PC-3 (cell line): ENCODE data around the gene CACTIN. TPM values are rescaled to one million over a fixed set of nuclear protein-coding genes. Genes with fewer than 3 reads are reported as not detected.

ENCODE experiments used
- ATAC-seq: fragments of 200-7000 bp; cut with Tn5 transposase; 2 replicates; pipeline ENCODE4 v1.9.1; 2020; ENCODE audit warnings: mild to moderate bottlenecking, moderate library complexity
- BruUV-seq: library from RNA; stranded (reverse); fragments of 400-500 nt; replicated peaks from 2 replicates; lab custom pipeline; 2021; lab: Mats Ljungman, UMichigan
- CTCF ChIA-PET: fragments of 300-600 bp; sonication (Branson Sonifier 250); formaldehyde crosslinking; loops from one replicate; lab custom pipeline; 2022; ENCODE audit warnings: antibody characterized with exemption; lab: Charles Lee
- POLR2A ChIA-PET: fragments of 300-600 bp; sonication (Branson Sonifier 250); formaldehyde crosslinking; loops from one replicate; lab custom pipeline; 2022; ENCODE audit warnings: antibody characterized with exemption; ENCODE audit not compliant: unreplicated experiment; lab: Charles Lee
- DNase-seq: peaks from one replicate; pipeline ENCODE4 v3.0.0-alpha.2; 2015
- H2AFZ ChIP-seq: fragments of 300-600 bp; sonication (generic); 2 replicates; pipeline ENCODE4 v1.6.0; 2016; ENCODE audit warnings: antibody characterized with exemption, low read length
- H3F3A ChIP-seq: fragments of 300-600 bp; sonication (generic); one replicate; pipeline ENCODE4 v1.6.0; 2017; ENCODE audit warnings: antibody characterized with exemption, low read length, control low read depth, mild to moderate bottlenecking; ENCODE audit not compliant: unreplicated experiment
- H3K27ac ChIP-seq: fragments of 300-600 bp; sonication (generic); 2 replicates; pipeline ENCODE4 v1.5.1; 2016; ENCODE audit warnings: mild to moderate bottlenecking, low read length
- H3K27me3 ChIP-seq: fragments of 300-600 bp; sonication (generic); 2 replicates; pipeline ENCODE4 v1.6.1; 2016; ENCODE audit warnings: low read length, mixed read lengths
- H3K36me3 ChIP-seq: fragments of 300-600 bp; sonication (generic); 2 replicates; pipeline ENCODE4 v1.6.1; 2016; ENCODE audit warnings: low read depth, mixed run types, low read length, mixed read lengths
- H3K4me1 ChIP-seq: fragments of 300-600 bp; sonication (generic); 2 replicates; pipeline ENCODE4 v1.5.1; 2016; ENCODE audit warnings: low read length; ENCODE audit not compliant: insufficient read depth
- H3K4me2 ChIP-seq: fragments of 300-600 bp; sonication (generic); 2 replicates; pipeline ENCODE4 v1.6.0; 2016; ENCODE audit warnings: low read length
- H3K4me3 ChIP-seq: fragments of 300-600 bp; sonication (generic); 2 replicates; pipeline ENCODE4 v1.5.1; 2016; ENCODE audit warnings: mild to moderate bottlenecking, low read length, mixed read lengths
- H3K79me2 ChIP-seq: fragments of 300-600 bp; sonication (generic); 2 replicates; pipeline ENCODE4 v1.6.1; 2017; ENCODE audit warnings: low read length, mixed read lengths
- H3K9ac ChIP-seq: fragments of 300-600 bp; sonication (generic); 2 replicates; pipeline ENCODE4 v1.6.0; 2016; ENCODE audit warnings: mild to moderate bottlenecking, low read length
- H3K9me2 ChIP-seq: fragments of 300-600 bp; sonication (generic); replicated peaks from 2 replicates; pipeline ENCODE4 v1.6.1; 2016; ENCODE audit warnings: mixed run types, low read length, mixed read lengths
- H3K9me3 ChIP-seq: fragments of 300-600 bp; sonication (generic); 2 replicates; pipeline ENCODE4 v1.6.1; 2016; ENCODE audit warnings: low read length, mixed read lengths
- H4K20me1 ChIP-seq: fragments of 300-600 bp; sonication (generic); 2 replicates; pipeline ENCODE4 v1.6.1; 2016; ENCODE audit warnings: low read length, mixed read lengths
- CTCF ChIP-seq: fragments of 300-600 bp; sonication (generic); conservative IDR thresholded peaks from 2 replicates; pipeline ENCODE4 v1.5.1; 2017; ENCODE audit warnings: antibody characterized with exemption, low read depth, mild to moderate bottlenecking, low read length
- EZH2 ChIP-seq: fragments of 300-600 bp; sonication (generic); IDR thresholded peaks from one replicate; pipeline ENCODE4 v1.6.1; 2017; ENCODE audit warnings: antibody characterized with exemption, mild to moderate bottlenecking, low read length; ENCODE audit not compliant: unreplicated experiment
- EZH2phosphoT487 ChIP-seq: fragments of 300-600 bp; sonication (generic); IDR thresholded peaks from 2 replicates; pipeline ENCODE4 v1.6.1; 2018; ENCODE audit warnings: mild to moderate bottlenecking, antibody characterized with exemption, low read length, borderline replicate concordance
- intact Hi-C: fragments of 100-400 bp; cut with micrococcal nuclease; formaldehyde crosslinking; loops from 2 replicates; pipeline ENCODE4 v1.9.0; 2023
- total RNA-seq: library from RNA; depleted of rRNA; stranded (reverse); fragments of >200 nt; gene quantifications from 2 replicates; pipeline ENCODE4 v1.2.3, GENCODE V29; 2014

Gene CACTIN
- total RNA-seq, 1 experiment from 2014 or later = 47.8 TPM

GRCh38 chr19:3671680-3672574 lies 45.3 kb upstream of the CACTIN start:
- no peak for ATAC-seq
- intact Hi-C loops = no loop called here

GRCh38 chr19:3670796-3671679 lies 44.4 kb upstream of the CACTIN start:
- no TSS peak for BruUV-seq
- Histone ChIP-seq H2AFZ (no peak overlapping the region), H3K9ac (no peak overlapping the region), H4K20me1 (no peaks in the 10 kb centered on the region), H3K79me2 (no peaks in the 10 kb centered on the region), H3K27me3 (no peaks in the 10 kb centered on the region), H3K9me3 (no peaks in the 10 kb centered on the region), H3F3A (no peaks in the 10 kb centered on the region), H3K36me3 (no peaks in the 10 kb centered on the region), H3K4me1 (no peaks in the 10 kb centered on the region), H3K9me2 (no peaks in the 10 kb centered on the region), H3K4me2 (no peak overlapping the region), H3K4me3 (no peak overlapping the region), H3K27ac (no peak overlapping the region)
- TF ChIP-seq EZH2phosphoT487 (no peak), CTCF (no peak), EZH2 (no peak)
- intact Hi-C loops = no loop called here
- ChIA-PET POLR2A (no interaction called here), CTCF (no interaction called here)
- ATAC-seq (no peak), DNase-seq (no peak)

More at GRCh38 chr19:3671680-3672574, 45.3 kb upstream of the CACTIN start:
- H3K27me3 ChIP-seq = no peaks in the 10 kb centered on the region
- no peaks in the 10 kb centered on the region for H3K79me2 ChIP-seq
- no peaks in the 10 kb centered on the region for H3F3A ChIP-seq
- no peaks in the 10 kb centered on the region for H3K4me1 ChIP-seq
- no peak overlapping the region for H3K4me2 ChIP-seq
- DNase-seq = no peak
- H3K9me2 ChIP-seq = no peaks in the 10 kb centered on the region
- no peak overlapping the region for H3K9ac ChIP-seq
- no peak overlapping the region for H3K4me3 ChIP-seq
- H2AFZ ChIP-seq = no peak overlapping the region
- H3K27ac ChIP-seq = no peak overlapping the region
- no peaks in the 10 kb centered on the region for H3K9me3 ChIP-seq
- H4K20me1 ChIP-seq = no peaks in the 10 kb centered on the region
- no peaks in the 10 kb centered on the region for H3K36me3 ChIP-seq
- BruUV-seq = no TSS peak
- ChIA-PET CTCF (no interaction called here), POLR2A (no interaction called here)
- TF ChIP-seq EZH2 (no peak), EZH2phosphoT487 (no peak), CTCF (no peak)
